ENCODE measurements around the gene NT5M. TPM values are rescaled to one million over a fixed set of nuclear protein-coding genes. Genes with fewer than 3 reads are reported as not detected.

The NT5M gene
- total and polyA plus RNA-seq, 11 donors = 4.1 to 15.1 (median 7.6) TPM

- H3K27me3 ChIP-seq = no peaks in the 10 kb centered on the region
- WGBS, 4 donors = 78 to 84% (median 82%) methylated on average over 17 of the region's 17 CpGs
- no peaks in the 10 kb centered on the region for H3K9me3 ChIP-seq
- peak in 1 of 5 donors; percentile 5 for DNase-seq
- intact Hi-C loops (cut with DNase I) = no loop called here
- ATAC-seq = no peak
- H3K27ac ChIP-seq = no peak overlapping the region
- no peaks in the 10 kb centered on the region for H3K36me3 ChIP-seq
- no peak for TF ChIP-seq CTCF (IDR thresholded peaks at IDR 0.05)
- TF ChIP-seq POLR2A (IDR thresholded peaks at IDR 0.05) = no peak
- peaks cover 0 to 5% (median 0%) of the 10 kb centered on the region in 12 donors for H3K4me1 ChIP-seq
- no peak overlapping the region for H3K4me3 ChIP-seq
Measured at GRCh38 chr17:17342242-17342945, 39.2 kb downstream of the NT5M start.

DNA sequence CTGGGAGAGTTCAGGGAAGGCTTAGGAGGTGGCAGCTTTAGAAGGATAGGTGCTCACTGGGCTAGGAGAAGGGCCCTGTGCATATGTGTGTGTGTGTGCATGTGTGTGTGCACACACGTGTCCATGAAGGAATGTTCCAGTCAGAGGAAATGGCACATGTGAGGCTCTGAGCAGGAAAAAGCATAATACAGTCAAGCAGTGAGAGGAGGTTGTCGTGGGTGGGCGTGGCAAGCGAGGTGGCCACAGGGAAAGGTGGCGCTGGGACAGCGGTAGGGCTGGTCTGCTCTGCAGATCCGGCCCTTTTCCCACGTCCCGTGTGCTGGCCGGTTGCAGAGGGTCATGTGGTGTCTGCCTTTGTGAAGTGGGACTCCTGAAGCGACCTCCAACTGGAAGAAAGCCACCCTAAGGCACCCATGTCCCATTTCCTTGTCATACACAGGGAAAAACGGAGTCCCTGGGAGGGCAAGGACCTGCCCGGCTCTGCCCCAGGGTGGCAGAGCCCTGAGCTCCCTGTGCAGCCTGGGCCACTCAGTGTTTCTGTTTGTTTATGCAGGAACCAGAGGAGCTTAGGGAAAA, 40.1 kb downstream of the NT5M start:
- ATAC-seq (peak in 1 of 4 donors; percentile 32), DNase-seq (peak in 1 of 5 donors; percentile 12)
- Histone ChIP-seq H3K27me3 (no peaks in the 10 kb centered on the region), H3K27ac (no peak overlapping the region), H3K9me3 (no peaks in the 10 kb centered on the region), H3K36me3 (no peaks in the 10 kb centered on the region), H3K4me1 (peaks cover 0 to 5% (median 0%) of the 10 kb centered on the region in 12 donors), H3K4me3 (no peak overlapping the region)
- intact Hi-C loops (cut with DNase I) = no loop called here
- no peak for TF ChIP-seq CTCF (IDR thresholded peaks at IDR 0.05)
- no peak for TF ChIP-seq POLR2A (IDR thresholded peaks at IDR 0.05)
- 65 to 72% (median 68%) methylated on average over 13 of the region's 13 CpGs for WGBS, 4 donors

DNA sequence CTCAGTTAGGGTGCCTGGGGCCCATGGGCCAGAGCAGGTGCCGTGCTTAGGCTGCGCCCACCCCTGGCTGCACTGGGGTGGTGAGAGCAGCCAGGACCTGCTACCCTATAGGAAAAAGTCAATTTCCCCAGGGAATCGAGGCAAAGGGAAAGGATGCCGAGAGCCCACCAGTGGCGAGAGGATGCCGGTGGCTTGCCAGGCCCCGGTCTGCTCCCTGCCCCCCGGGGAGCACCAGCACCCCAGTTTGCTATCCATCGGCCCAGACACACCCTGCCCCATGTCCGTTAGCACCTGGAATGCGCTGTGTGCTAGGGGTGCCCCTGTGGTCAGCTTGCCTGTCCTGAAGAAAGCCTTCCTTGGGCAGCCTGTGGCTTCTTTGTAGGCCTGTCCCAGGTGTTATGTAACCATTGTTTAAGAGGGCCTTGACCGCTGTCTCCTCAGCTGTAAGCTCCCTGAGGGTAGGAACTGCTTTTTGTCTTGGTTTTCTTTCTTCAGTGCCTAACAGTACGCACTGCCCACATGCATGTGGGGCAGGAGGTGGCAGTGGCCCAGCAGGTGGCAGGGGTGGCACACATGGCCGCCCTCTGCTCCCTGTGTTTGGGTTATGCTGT, 40.8 kb downstream of the NT5M start:
- ATAC-seq = no peak
- no peak overlapping the region for H3K4me3 ChIP-seq
- H3K27ac ChIP-seq = no peak overlapping the region

More for the DNA sequence above, 40.8 kb downstream of the NT5M start:
- 90 to 94% (median 94%) methylated on average over 13 to 14 of the region's 14 CpGs for WGBS, 4 donors
- intact Hi-C loops (cut with DNase I) = no loop called here
- peaks cover 0 to 5% (median 0%) of the 10 kb centered on the region in 12 donors for H3K4me1 ChIP-seq
- H3K27me3 ChIP-seq = no peaks in the 10 kb centered on the region
- no peaks in the 10 kb centered on the region for H3K36me3 ChIP-seq
- H3K9me3 ChIP-seq = no peaks in the 10 kb centered on the region
- TF ChIP-seq POLR2A (IDR thresholded peaks at IDR 0.05) = no peak
- TF ChIP-seq CTCF (IDR thresholded peaks at IDR 0.05) = no peak
- DNase-seq = peak in 1 of 5 donors; percentile 44

All from heart left ventricle (tissue), 16 donors.